ENCODE data around the gene NKRF. TPM values are rescaled to one million over a fixed set of nuclear protein-coding genes. Genes with fewer than 3 reads are reported as not detected.

NKRF gene
- total RNA-seq, 3 donors from 2014 or later (not counting 1 experiment from before 2014, with no cell fraction given) = 6.7 to 9.2 (median 6.9) TPM

DNA sequence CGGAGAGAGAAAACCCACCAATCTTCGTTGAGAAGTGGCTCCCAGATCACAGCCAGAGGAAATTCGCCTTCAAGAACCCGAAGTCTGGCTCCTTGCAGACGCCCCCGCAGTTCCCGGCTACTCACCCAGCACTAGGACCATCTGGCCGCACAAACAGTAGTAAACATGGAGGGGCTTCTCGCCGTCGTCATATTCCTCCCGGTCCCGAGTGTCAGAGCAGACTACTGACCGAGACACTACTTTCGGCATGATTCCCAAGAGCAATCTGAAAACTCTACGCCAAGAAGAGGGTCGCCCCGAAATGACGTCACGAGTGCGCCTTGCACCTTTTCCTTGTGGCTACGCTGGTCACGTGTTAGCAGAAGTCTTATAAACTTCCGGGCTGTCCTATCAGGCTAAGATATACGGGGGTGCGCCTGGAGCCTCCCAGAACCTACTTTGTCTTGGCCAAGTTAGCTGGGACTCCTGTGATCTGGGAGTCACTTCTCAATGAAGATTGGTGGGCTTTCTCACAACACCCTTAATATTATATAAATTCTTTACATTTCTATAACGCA lies 41.0 kb downstream of the NKRF start, which contains the start of gene STEEP1:
STEEP1 (minus strand) TSS at position 303 of the 557 bp plus-strand sequence; CDS start at position 249, 54 bp downstream.
- Mint-ChIP-seq H3K9me3 (no peaks in the 10 kb centered on the region), H3K4me3 (peak within 1 kb of the TSS; percentile 84), H3K27me3 (ENCODE audit: low read depth in 2 of 2) (no peaks in the 10 kb centered on the region), H3K27ac (peak within 1 kb of the TSS; percentile 76 to 88), H3K4me1 (peaks cover 7 to 12% of the 10 kb centered on the region in 2 donors), H3K36me3 (no peaks in the 10 kb centered on the region)
- H3K4me1 ChIP-seq (ENCODE audit: control insufficient read depth, insufficient read depth, low read length) = no peaks in the 10 kb centered on the region
- TF ChIP-seq CTCF (IDR thresholded peaks at IDR 0.05) = no peak
- peak within 1 kb of the TSS; percentile 81 for H3K4me3 ChIP-seq (ENCODE audit: low read length)
- DNase-seq (peak; percentile 82 to 93), ATAC-seq (peak; percentile 95 to 98 (median 96))
- no peaks in the 10 kb centered on the region for H3K27me3 ChIP-seq (ENCODE audit: control insufficient read depth, insufficient read depth, low read length)
- intact Hi-C loops (cut with micrococcal nuclease) = loop anchor here (1.0 kb wide), 1 partner anchor 9 kb away; the partner anchor contains the start of gene UBE2A
- H3K9me3 ChIP-seq (ENCODE audit: control insufficient read depth, insufficient read depth, low read length) = no peaks in the 10 kb centered on the region
- no peaks in the 10 kb centered on the region for H3K36me3 ChIP-seq (ENCODE audit: control insufficient read depth, insufficient read depth, low read length)
- 0% methylated on average over 22 of the region's 27 CpGs for WGBS (ENCODE audit: insufficient coverage)
- peak within 1 kb of the TSS; percentile 78 for H3K27ac ChIP-seq (ENCODE audit: low read length)

DNA sequence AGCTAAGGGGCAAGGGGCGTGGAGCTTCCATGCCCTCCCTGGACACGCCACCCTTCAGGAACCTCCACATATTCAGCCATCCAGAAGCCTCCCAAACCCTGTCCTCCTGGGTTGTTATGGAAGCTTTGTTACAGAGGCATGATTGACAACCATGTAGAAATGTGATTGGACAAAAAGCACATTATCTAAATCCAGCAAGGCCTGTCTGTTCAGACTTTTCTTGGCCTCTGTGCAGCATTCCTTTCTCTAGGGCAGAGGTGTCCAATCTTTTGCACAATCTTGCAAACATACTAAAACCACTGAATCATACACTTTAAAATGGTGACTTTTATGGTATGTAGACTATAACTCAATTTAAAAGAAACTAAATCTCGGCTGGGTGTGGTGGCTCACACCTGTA lies 53.7 kb downstream of the NKRF start:
- Histone ChIP-seq H3K4me1 (ENCODE audit: control insufficient read depth, insufficient read depth, low read length) (no peaks in the 10 kb centered on the region), H3K36me3 (ENCODE audit: control insufficient read depth, insufficient read depth, low read length) (peaks cover 4% of the 10 kb centered on the region), H3K9me3 (ENCODE audit: control insufficient read depth, insufficient read depth, low read length) (no peaks in the 10 kb centered on the region), H3K27me3 (ENCODE audit: control insufficient read depth, insufficient read depth, low read length) (no peaks in the 10 kb centered on the region), H3K27ac (ENCODE audit: low read length) (no peak overlapping the region), H3K4me3 (ENCODE audit: low read length) (no peak overlapping the region)
- no peak for TF ChIP-seq CTCF (IDR thresholded peaks at IDR 0.05)
- no peaks in the 10 kb centered on the region for H3K36me3 Mint-ChIP-seq
- H3K4me3 Mint-ChIP-seq = no peak overlapping the region
- H3K27ac Mint-ChIP-seq = no peak overlapping the region
- no peak for ATAC-seq
- H3K4me1 Mint-ChIP-seq = peaks cover 0 to 10% of the 10 kb centered on the region in 2 donors
- intact Hi-C loops (cut with micrococcal nuclease) = no loop called here
- DNase-seq = no peak
- H3K27me3 Mint-ChIP-seq (ENCODE audit: low read depth in 2 of 2) = no peaks in the 10 kb centered on the region
- WGBS (ENCODE audit: insufficient coverage) = no CpG with 5 or more reads among the region's 3 CpGs
- no peaks in the 10 kb centered on the region for H3K9me3 Mint-ChIP-seq

DNA sequence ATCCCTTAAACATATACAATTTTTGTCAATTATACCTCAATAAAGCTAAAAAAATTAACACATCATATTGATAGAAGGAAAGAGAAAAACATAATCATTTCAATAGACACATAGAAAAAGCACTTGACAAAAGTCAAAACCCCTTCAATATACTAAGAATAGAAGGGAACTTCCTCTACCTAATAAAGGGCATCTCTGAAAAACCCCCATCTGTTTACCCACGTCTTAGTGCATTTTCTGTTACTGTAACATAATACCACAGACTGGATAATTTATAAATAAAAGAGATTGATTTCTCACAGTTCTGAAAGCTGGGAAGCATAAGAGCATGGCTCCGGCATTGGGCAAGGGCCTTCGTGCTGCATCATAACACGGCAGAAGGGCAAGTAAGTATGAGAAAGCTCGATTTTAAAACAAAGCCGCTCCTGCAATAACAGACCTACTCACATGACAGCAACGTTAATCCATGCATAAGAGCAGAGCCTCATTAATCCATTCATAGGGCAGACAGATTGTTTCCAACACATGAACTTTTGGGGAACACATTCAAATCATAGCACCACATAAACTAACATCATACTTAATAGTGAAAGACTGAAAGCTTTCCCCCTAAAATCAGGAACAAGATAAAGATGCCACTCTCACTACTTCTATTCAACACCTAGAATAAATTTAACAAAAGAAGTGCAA lies 56.8 kb downstream of the NKRF start:
- DNase-seq = no peak
- H3K27me3 Mint-ChIP-seq (ENCODE audit: low read depth in 2 of 2) = no peaks in the 10 kb centered on the region
- H3K27ac ChIP-seq (ENCODE audit: low read length) = no peak overlapping the region
- no peaks in the 10 kb centered on the region for H3K9me3 ChIP-seq (ENCODE audit: control insufficient read depth, insufficient read depth, low read length)
- no peak overlapping the region for H3K27ac Mint-ChIP-seq
- intact Hi-C loops (cut with micrococcal nuclease) = no loop called here
- no peaks in the 10 kb centered on the region for H3K36me3 ChIP-seq (ENCODE audit: control insufficient read depth, insufficient read depth, low read length)
- no peaks in the 10 kb centered on the region for H3K36me3 Mint-ChIP-seq
- H3K27me3 ChIP-seq (ENCODE audit: control insufficient read depth, insufficient read depth, low read length) = no peaks in the 10 kb centered on the region
- no peak overlapping the region for H3K4me3 ChIP-seq (ENCODE audit: low read length)
- H3K4me1 Mint-ChIP-seq = peaks cover 0 to 5% of the 10 kb centered on the region in 2 donors
- no peak for TF ChIP-seq CTCF (IDR thresholded peaks at IDR 0.05)
- no peak overlapping the region for H3K4me3 Mint-ChIP-seq
- 59% methylated on average over 6 of the region's 7 CpGs for WGBS (ENCODE audit: insufficient coverage)
- no peaks in the 10 kb centered on the region for H3K4me1 ChIP-seq (ENCODE audit: control insufficient read depth, insufficient read depth, low read length)
- no peaks in the 10 kb centered on the region for H3K9me3 Mint-ChIP-seq
- no peak for ATAC-seq

All from natural killer cell (primary cell).